HepG2 (cell line): ENCODE measurements around the gene UAP1L1. TPM values are rescaled to one million over a fixed set of nuclear protein-coding genes. Genes with fewer than 3 reads are reported as not detected.
A peak's percentile ranks its signal among the peaks of the same experiment; 100 is the strongest.

Experiments used
- DMAP1 ChIP-seq: IDR thresholded peaks from 2 replicates; pipeline ENCODE4 v1.6.1; 2016
- HMG20B ChIP-seq: conservative IDR thresholded peaks from 2 replicates; pipeline ENCODE4 v1.6.1; 2016; ENCODE audit warnings: missing genetic modification reagents, missing compliant biosample characterization
- HNRNPLL ChIP-seq: fragments of 200-400 bp; formaldehyde crosslinking; IDR thresholded peaks from 2 replicates; pipeline ENCODE4 v1.6.1; 2017; ENCODE audit warnings: mild to moderate bottlenecking, low read depth, low read length; ENCODE audit not compliant: poor library complexity, severe bottlenecking
- LCORL ChIP-seq, 2 experiments: fragments of 450-650 bp in 1 of 2; sonication (generic) in 1 of 2; formaldehyde crosslinking in 1 of 2; IDR thresholded peaks; 2 replicates each; pipeline versions ENCODE4 v1.5.0 to v1.6.1; 2017 to 2020; ENCODE audit warnings: antibody characterized with exemption in 1 of 2, missing genetic modification reagents in 1 of 2
- U2AF2 ChIP-seq: fragments of 200-400 bp; formaldehyde crosslinking; IDR thresholded peaks from 2 replicates; pipeline ENCODE4 v1.6.1; 2017; ENCODE audit warnings: low read depth, mild to moderate bottlenecking, low read length
- ZBTB7B ChIP-seq: sonication (generic); formaldehyde crosslinking; IDR thresholded peaks from 2 replicates; pipeline ENCODE4 v1.4.0; 2020; ENCODE audit warnings: missing genetic modification reagents
- ZC3H13 ChIP-seq: sonication (generic); formaldehyde crosslinking; IDR thresholded peaks from 2 replicates; pipeline ENCODE4 v1.8.1; 2023; ENCODE audit warnings: mild to moderate bottlenecking, missing genetic modification reagents, moderate library complexity
- ZNF274 ChIP-seq: sonication (generic); formaldehyde crosslinking; IDR thresholded peaks from 2 replicates; pipeline ENCODE4 v1.5.1; 2020; ENCODE audit warnings: mild to moderate bottlenecking, missing genetic modification reagents
- ZNF296 ChIP-seq: sonication (generic); formaldehyde crosslinking; conservative IDR thresholded peaks from 2 replicates; pipeline ENCODE4 v1.5.0; 2020; ENCODE audit warnings: mild to moderate bottlenecking, missing genetic modification reagents
- ZNF468 ChIP-seq: sonication (generic); formaldehyde crosslinking; IDR thresholded peaks from 2 replicates; pipeline ENCODE4 v1.8.0; 2022; ENCODE audit warnings: mild to moderate bottlenecking, moderate library complexity, missing genetic modification reagents
- ZNF496 ChIP-seq: sonication (generic); formaldehyde crosslinking; IDR thresholded peaks from 2 replicates; pipeline ENCODE4 v1.8.1; 2023; ENCODE audit warnings: mild to moderate bottlenecking, moderate library complexity, missing genetic modification reagents; ENCODE audit not compliant: insufficient replicate concordance
- polyA plus RNA-seq, 8 experiments: library from polyadenylated mRNA; depleted of rRNA in 3 of 8; stranded (reverse) in 7 of 8; unstranded in 1 of 8; fragments of >200 nt; fragmentation: Illumina TruSeq in 4 of 8; extraction: Trizol in 4 of 8; gene quantifications; 2 replicates each; pipeline versions ENCODE4 v1.2.1 to v1.2.3, GENCODE V29; 2011 to 2016; ENCODE audit warnings: low read depth in 4 of 8, missing spikeins in 1 of 8, mixed read lengths in 1 of 8; ENCODE audit not compliant: insufficient read depth in 1 of 8
- total RNA-seq, 5 experiments: library from RNA; depleted of rRNA; stranded (reverse); fragments of >200 nt; fragmentation: Illumina TruSeq; extraction: Trizol; gene quantifications; 2 replicates each; pipeline ENCODE4 v1.2.3, GENCODE V29; 2016; ENCODE audit warnings: low read depth in 1 of 5
- TF ChIP-seq, protein P1 (sequence below): sonication (generic); formaldehyde crosslinking; IDR thresholded peaks from one replicate; pipeline ENCODE4 v1.5.1; 2020; ENCODE audit warnings: mild to moderate bottlenecking, missing genetic modification reagents; ENCODE audit errors: not compliant biosample characterization
- TF ChIP-seq, protein P2 (sequence below): IDR thresholded peaks from 2 replicates; pipeline ENCODE4 v1.6.1; 2018; ENCODE audit warnings: missing genetic modification reagents, mild to moderate bottlenecking, missing compliant biosample characterization
- TF ChIP-seq, protein P3 (sequence below): IDR thresholded peaks from 2 replicates; pipeline ENCODE4 v1.6.1; 2016; ENCODE audit warnings: low read depth, missing genetic modification reagents, missing compliant biosample characterization

Gene UAP1L1
- total and polyA plus RNA-seq, 2 of the 13 experiments (the other 11 are each of a cell fraction or from before 2014, with no cell fraction given) = 5.4 to 6.4 TPM

DNA sequence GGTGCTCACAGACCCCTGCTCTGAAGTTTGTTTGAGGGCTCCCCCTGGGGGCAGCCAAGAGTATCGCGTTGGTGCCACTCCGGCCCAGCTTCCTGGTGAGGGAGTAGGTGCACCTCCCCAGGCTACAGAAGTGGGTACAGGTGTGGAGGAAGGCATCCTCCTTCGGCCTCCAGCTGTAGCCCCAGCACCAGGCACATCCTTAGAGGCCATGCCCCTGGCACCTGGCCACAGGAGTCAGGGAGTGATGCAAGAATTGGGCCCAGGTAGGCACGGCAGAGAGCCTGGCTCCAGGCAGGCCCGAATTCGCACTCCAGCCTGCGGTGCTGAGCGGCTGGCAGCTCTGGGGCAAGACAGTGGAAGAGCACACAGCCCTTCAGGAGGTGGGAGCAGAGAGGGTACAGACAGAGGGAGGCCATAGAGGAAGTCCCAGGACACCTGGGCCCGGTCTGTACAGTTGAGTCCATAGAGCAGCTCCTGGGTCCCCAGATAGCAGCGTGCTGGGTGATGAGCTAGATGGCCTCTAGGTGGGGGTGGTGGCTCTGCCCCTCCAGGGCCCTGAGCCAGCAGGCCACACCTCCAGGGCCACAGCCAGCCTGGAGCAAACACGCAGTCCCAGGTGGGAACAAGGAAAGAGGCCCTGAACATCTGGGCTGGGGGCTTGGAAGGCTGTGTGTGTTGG lies 9.3 kb upstream of the UAP1L1 start (continued):
- TF ChIP-seq, protein P1, sequence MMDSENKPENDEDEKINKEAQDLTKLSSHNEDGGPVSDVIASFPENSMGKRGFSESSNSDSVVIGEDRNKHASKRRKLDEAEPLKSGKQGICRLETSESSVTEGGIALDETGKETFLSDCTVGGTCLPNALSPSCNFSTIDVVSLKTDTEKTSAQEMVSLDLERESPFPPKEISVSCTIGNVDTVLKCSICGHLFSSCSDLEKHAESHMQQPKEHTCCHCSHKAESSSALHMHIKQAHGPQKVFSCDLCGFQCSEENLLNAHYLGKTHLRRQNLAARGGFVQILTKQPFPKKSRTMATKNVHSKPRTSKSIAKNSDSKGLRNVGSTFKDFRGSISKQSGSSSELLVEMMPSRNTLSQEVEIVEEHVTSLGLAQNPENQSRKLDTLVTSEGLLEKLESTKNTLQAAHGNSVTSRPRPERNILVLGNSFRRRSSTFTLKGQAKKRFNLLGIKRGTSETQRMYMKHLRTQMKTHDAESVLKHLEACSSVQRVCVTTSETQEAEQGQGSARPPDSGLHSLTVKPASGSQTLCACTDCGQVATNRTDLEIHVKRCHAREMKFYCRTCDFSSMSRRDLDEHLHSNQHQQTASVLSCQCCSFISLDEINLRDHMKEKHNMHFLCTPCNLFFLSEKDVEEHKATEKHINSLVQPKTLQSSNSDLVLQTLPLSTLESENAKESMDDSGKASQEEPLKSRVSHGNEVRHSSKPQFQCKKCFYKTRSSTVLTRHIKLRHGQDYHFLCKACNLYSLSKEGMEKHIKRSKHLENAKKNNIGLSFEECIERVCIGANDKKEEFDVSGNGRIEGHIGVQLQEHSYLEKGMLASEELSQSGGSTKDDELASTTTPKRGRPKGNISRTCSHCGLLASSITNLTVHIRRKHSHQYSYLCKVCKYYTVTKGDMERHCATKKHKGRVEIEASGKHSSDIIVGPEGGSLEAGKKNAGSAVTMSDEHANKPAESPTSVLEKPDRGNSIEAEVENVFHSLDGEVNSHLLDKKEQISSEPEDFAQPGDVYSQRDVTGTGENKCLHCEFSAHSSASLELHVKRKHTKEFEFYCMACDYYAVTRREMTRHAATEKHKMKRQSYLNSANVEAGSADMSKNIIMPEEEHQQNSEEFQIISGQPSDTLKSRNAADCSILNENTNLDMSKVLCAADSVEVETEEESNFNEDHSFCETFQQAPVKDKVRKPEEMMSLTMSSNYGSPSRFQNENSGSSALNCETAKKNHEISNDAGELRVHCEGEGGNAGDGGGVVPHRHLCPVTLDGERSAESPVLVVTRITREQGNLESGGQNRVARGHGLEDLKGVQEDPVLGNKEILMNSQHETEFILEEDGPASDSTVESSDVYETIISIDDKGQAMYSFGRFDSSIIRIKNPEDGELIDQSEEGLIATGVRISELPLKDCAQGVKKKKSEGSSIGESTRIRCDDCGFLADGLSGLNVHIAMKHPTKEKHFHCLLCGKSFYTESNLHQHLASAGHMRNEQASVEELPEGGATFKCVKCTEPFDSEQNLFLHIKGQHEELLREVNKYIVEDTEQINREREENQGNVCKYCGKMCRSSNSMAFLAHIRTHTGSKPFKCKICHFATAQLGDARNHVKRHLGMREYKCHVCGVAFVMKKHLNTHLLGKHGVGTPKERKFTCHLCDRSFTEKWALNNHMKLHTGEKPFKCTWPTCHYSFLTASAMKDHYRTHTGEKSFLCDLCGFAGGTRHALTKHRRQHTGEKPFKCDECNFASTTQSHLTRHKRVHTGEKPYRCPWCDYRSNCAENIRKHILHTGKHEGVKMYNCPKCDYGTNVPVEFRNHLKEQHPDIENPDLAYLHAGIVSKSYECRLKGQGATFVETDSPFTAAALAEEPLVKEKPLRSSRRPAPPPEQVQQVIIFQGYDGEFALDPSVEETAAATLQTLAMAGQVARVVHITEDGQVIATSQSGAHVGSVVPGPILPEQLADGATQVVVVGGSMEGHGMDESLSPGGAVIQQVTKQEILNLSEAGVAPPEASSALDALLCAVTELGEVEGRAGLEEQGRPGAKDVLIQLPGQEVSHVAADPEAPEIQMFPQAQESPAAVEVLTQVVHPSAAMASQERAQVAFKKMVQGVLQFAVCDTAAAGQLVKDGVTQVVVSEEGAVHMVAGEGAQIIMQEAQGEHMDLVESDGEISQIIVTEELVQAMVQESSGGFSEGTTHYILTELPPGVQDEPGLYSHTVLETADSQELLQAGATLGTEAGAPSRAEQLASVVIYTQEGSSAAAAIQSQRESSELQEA (CRISPR knock-in tag) = no peak
- TF ChIP-seq, protein P2, sequence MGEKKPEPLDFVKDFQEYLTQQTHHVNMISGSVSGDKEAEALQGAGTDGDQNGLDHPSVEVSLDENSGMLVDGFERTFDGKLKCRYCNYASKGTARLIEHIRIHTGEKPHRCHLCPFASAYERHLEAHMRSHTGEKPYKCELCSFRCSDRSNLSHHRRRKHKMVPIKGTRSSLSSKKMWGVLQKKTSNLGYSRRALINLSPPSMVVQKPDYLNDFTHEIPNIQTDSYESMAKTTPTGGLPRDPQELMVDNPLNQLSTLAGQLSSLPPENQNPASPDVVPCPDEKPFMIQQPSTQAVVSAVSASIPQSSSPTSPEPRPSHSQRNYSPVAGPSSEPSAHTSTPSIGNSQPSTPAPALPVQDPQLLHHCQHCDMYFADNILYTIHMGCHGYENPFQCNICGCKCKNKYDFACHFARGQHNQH (CRISPR knock-in tag) = 0 out of 2 replicates have a peak, but pooled peaks have one; percentile 27
- TF ChIP-seq LCORL (IDR thresholded peaks at IDR 0.05) (no peak), LCORL (CRISPR knock-in tag; IDR thresholded peaks at IDR 0.05) (peak; percentile 89), ZNF496 (CRISPR knock-in tag) (no peak), ZNF296 (CRISPR knock-in tag) (no peak), DMAP1 (CRISPR knock-in tag) (peak; percentile 63; the same call in 1 of the 2 replicates), ZNF468 (CRISPR knock-in tag) (0 out of 2 replicates have a peak, but pooled peaks have one; percentile 17), HNRNPLL (no peak), ZC3H13 (CRISPR knock-in tag) (peak; percentile 68), U2AF2 (no peak), HMG20B (CRISPR knock-in tag) (no peak), ZNF274 (CRISPR knock-in tag) (peak; percentile 37; the same call in 1 of the 2 replicates), ZBTB7B (CRISPR knock-in tag) (0 out of 2 replicates have a peak, but pooled peaks have one; percentile 22)
- TF ChIP-seq, protein P3, sequence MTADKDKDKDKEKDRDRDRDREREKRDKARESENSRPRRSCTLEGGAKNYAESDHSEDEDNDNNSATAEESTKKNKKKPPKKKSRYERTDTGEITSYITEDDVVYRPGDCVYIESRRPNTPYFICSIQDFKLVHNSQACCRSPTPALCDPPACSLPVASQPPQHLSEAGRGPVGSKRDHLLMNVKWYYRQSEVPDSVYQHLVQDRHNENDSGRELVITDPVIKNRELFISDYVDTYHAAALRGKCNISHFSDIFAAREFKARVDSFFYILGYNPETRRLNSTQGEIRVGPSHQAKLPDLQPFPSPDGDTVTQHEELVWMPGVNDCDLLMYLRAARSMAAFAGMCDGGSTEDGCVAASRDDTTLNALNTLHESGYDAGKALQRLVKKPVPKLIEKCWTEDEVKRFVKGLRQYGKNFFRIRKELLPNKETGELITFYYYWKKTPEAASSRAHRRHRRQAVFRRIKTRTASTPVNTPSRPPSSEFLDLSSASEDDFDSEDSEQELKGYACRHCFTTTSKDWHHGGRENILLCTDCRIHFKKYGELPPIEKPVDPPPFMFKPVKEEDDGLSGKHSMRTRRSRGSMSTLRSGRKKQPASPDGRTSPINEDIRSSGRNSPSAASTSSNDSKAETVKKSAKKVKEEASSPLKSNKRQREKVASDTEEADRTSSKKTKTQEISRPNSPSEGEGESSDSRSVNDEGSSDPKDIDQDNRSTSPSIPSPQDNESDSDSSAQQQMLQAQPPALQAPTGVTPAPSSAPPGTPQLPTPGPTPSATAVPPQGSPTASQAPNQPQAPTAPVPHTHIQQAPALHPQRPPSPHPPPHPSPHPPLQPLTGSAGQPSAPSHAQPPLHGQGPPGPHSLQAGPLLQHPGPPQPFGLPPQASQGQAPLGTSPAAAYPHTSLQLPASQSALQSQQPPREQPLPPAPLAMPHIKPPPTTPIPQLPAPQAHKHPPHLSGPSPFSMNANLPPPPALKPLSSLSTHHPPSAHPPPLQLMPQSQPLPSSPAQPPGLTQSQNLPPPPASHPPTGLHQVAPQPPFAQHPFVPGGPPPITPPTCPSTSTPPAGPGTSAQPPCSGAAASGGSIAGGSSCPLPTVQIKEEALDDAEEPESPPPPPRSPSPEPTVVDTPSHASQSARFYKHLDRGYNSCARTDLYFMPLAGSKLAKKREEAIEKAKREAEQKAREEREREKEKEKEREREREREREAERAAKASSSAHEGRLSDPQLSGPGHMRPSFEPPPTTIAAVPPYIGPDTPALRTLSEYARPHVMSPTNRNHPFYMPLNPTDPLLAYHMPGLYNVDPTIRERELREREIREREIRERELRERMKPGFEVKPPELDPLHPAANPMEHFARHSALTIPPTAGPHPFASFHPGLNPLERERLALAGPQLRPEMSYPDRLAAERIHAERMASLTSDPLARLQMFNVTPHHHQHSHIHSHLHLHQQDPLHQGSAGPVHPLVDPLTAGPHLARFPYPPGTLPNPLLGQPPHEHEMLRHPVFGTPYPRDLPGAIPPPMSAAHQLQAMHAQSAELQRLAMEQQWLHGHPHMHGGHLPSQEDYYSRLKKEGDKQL = no peak
